Urothelium cell line (cell line): Measurements from ENCODE around the gene ARHGAP26.

Experiments used
- DNase-seq: peaks from one replicate; pipeline ENCODE4 v3.0.0; 2011; ENCODE audit warnings: low spot score, mixed read lengths
- FAIRE-seq: peaks from 2 replicates; lab custom pipeline; 2011; peaks lifted over from hg19 to GRCh38; lab: Jason Lieb, UNC

Gene ARHGAP26

GRCh38 chr5:142826741-142827492 is 56.7 kb downstream of the ARHGAP26 start:
- DNase-seq (peak; percentile 75), FAIRE-seq (no peak)

GRCh38 chr5:142827934-142828576 is 57.9 kb downstream of the ARHGAP26 start:
- FAIRE-seq (no peak), DNase-seq (no peak)

DNA sequence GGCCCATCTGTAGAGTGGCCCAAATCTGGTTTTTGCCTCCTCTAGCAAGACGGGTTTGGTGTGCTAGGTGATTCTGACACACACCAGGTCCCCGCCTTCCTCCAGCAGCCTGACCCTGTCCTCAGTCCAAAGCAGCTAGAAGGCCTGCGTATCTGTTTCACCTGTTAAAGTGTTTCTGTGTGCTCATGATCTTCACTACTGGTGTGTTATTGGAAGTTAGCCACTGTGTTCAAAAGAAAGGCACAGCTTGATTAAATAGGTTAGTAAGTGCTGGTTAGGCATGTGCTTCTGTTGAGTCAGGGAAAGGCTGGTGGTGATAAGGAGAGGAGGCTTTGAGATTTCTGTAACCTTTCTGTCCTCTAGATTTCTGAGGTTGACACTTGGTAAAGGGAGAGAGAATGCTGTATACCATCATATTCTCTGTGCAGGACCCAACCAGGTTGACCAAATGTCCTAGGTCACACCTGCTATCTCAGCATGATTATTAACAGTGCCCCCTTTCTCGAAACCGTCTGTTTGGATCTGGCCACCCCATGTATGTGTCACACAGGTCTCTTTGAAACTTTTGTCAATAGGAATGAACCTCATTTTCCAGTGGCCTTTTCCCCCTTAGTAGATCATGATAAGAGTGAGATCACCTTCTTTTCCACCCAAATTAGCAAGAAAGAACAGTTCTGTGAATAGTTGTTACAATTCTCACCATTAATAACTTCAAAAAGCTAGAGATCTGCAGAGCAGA is 58.8 kb downstream of the ARHGAP26 start:
- DNase-seq (no peak), FAIRE-seq (no peak)

DNA sequence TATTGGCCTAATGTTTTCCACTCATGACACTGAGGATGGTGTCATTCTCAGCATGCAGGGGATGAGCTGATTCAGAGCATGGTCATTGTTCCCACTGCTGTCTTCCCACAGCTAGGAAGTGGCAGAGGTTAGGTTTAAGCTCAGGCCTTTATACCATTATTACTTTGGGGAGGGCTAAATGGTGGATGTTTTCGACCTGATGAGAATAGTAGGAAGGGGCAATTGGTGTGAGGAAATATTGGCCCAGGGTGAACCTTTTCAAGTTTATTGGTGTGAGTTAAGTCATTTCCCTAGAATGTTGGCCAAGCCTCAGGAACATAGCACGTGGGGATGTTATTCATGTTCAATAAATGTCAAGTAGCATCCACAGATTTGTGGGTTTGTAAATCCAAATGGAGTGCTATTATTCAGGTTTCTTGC is 59.6 kb downstream of the ARHGAP26 start:
- FAIRE-seq, result no peak
- no peak for DNase-seq

GRCh38 chr5:142830241-142831008 is 60.2 kb downstream of the ARHGAP26 start:
- FAIRE-seq, result no peak
- DNase-seq, result no peak

DNA sequence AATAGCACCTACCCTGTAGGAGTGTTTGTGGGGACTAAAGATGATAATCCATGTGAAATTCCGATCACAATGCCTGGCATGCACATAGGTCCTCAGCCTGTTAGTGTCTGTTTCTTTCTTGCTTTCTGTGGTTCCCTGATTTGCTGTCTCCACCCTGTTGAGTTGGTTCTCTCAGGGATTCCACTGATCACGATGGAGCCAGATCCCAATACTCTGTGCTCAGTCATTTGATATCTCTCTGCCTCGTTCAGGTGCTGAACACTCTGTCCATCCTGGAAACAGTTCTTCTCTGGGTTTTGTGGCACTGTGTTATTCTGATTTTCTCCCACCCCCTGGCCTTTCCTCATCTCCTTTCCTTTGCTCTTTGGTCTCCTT is 60.8 kb downstream of the ARHGAP26 start:
- DNase-seq (no peak), FAIRE-seq (no peak)

DNA sequence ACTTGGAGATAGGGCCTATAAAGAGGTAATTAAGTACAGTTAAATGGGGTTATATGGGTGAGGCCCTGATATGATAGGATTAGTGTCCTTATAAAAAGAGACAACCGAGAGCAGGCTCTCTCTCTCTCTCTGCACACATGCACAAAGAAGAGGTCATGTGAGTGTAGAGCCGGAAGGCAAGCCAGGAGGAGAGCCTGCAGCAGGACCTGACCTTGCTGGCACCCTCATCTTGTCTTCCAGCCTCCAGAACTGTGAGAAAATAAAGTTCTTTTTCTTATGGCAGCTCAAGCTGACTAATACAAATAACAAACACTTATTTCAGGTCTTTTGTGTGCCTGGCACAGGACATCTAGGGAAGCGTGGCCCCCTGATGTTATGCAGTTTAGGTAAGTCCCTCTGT is 62.1 kb downstream of the ARHGAP26 start:
- FAIRE-seq, result no peak
- DNase-seq, result no peak

GRCh38 chr5:142833517-142834449 is 63.6 kb downstream of the ARHGAP26 start:
- FAIRE-seq (no peak), DNase-seq (no peak)

DNA sequence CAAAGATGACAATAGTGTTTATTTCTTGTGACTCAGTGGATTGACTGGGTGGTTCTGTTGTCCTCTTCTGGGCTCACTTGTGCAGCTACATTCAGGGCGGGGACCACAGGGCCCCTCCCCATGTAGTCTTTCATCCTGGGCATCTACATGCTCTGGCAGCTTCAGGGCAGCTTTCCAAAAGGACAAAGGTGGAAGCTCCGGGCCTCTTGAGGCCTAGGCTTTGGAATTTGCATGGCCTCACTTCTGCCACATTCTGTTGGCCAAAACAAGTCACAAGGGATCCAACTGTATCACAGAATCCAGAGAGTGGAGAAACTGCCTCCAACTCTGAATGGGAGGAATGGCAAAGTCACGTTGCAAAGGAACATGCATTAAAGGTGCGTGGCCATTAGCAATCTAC is 64.3 kb downstream of the ARHGAP26 start:
- no peak for FAIRE-seq

GRCh38 chr5:142835540-142835939 is 65.4 kb downstream of the ARHGAP26 start:
- no peak for FAIRE-seq

More for the DNA sequence above, 64.3 kb downstream of the ARHGAP26 start:
- DNase-seq, result no peak

GRCh38 chr5:142836048-142836447 is 65.9 kb downstream of the ARHGAP26 start:
- no peak for FAIRE-seq
- DNase-seq, result no peak

More at GRCh38 chr5:142835540-142835939, 65.4 kb downstream of the ARHGAP26 start:
- no peak for DNase-seq

DNA sequence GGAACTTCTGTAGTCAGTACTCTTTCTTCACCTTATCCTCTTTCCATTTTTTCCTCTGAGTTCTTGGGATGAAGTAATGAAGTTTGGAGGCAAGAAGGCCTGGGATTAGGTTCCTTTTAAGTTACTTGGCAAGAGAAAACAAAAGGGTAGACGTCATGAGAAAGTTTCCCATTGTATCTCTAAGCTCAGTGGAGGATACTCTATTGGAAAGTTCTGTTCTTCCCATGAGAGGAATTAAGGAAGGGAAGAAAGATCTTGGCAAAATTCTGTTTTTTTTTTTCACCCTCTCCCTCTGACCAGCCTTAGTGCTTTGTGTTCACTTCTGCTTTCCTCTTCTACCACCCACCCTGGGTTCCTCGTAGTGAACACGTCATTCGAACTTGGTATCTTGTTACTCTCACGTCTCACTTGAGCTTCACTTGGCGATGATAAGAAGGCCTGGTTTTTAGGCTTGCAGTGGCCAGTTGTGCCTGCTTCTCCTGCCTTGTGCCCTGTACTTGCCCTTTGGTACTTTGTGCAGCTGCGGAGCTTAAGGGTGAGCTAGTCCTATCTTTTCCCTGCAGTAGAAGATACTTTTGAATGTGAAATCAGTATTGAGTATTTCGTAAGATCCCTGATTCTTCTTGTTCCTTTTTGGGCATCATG is 67.0 kb downstream of the ARHGAP26 start:
- no peak for DNase-seq
- no peak for FAIRE-seq

DNA sequence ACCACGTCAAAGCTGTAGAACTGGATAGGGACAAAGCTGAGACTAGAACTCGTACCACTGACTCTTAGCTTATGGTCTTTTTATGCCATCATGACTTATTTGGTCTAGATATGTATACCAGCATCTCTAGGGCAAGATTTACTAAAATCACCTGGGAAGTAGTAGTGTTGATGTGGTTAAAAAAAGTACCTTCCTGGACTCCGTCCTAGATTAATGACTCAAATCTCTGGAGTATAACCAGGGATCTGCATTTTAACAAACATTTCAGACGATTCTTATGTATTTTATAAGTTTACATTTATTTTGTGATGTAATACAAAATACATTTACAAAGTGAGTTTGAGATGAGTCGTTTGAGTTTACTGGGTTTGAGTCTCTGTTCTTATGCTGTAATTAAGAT is 68.7 kb downstream of the ARHGAP26 start:
- DNase-seq (no peak), FAIRE-seq (no peak)

GRCh38 chr5:142839711-142840346 is 69.7 kb downstream of the ARHGAP26 start:
- DNase-seq (no peak), FAIRE-seq (no peak)

- FAIRE-seq, result no peak
- no peak for DNase-seq
These were observed 70.4 kb downstream of the ARHGAP26 start for GRCh38 chr5:142840575-142840974.

- DNase-seq (no peak), FAIRE-seq (no peak)
These were observed 71.5 kb downstream of the ARHGAP26 start for GRCh38 chr5:142841511-142842265.

GRCh38 chr5:142842994-142843905 is 73.1 kb downstream of the ARHGAP26 start:
- no peak for FAIRE-seq
- DNase-seq, result no peak
